ENCODE results near the gene PCDHB13. TPM values are rescaled to one million over a fixed set of nuclear protein-coding genes. Genes with fewer than 3 reads are reported as not detected.
"Not testable (repeated sequence)": the region's sequence is repeated elsewhere in the genome, so short reads cannot be mapped to it uniquely, and the experiment has no call there.

Gene PCDHB13
- total RNA-seq: 0.02 TPM in 1 of 2 replicates, not detected in the other

DNA sequence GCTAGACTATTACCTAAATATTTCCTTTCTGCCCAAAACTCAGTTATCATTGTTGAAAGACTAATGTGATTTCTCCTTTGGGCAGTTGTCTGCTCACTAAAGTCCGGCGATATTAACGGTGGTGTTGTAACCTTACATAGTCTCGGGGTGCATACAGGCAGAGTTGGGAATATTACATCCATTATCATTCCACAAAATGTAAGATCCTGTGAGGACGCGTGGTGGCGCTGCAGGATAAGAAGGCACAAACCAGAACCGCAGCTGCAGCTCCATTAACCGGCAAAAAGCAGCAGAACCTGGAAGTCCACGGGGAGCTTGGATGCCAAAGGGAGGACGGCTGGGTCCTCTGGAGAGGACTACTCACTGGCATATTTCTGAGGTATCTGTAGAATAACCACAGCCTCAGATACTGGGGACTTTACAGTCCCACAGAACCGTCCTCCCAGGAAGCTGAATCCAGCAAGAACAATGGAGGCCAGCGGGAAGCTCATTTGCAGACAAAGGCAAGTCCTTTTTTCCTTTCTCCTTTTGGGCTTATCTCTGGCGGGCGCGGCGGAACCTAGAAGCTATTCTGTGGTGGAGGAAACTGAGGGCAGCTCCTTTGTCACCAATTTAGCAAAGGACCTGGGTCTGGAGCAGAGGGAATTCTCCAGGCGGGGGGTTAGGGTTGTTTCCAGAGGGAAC is at the start of gene PCDHB13:
TSS of gene PCDHB13 (plus strand) at position 264 of the 684 bp plus-strand sequence. CDS start at position 469, 205 bp downstream.
- H3K27me3 Mint-ChIP-seq (ENCODE audit: low read depth); intact Hi-C loops (cut with micrococcal nuclease); H3K36me3 Mint-ChIP-seq (ENCODE audit: low read depth); H3K4me3 Mint-ChIP-seq (ENCODE audit: low read depth); H3K4me1 Mint-ChIP-seq (ENCODE audit: low read depth); H3K27ac Mint-ChIP-seq; DNase-seq (ENCODE audit: low spot score): not testable (repeated sequence)
- peaks cover 34% of the 10 kb centered on the region for H3K9me3 Mint-ChIP-seq

DNA sequence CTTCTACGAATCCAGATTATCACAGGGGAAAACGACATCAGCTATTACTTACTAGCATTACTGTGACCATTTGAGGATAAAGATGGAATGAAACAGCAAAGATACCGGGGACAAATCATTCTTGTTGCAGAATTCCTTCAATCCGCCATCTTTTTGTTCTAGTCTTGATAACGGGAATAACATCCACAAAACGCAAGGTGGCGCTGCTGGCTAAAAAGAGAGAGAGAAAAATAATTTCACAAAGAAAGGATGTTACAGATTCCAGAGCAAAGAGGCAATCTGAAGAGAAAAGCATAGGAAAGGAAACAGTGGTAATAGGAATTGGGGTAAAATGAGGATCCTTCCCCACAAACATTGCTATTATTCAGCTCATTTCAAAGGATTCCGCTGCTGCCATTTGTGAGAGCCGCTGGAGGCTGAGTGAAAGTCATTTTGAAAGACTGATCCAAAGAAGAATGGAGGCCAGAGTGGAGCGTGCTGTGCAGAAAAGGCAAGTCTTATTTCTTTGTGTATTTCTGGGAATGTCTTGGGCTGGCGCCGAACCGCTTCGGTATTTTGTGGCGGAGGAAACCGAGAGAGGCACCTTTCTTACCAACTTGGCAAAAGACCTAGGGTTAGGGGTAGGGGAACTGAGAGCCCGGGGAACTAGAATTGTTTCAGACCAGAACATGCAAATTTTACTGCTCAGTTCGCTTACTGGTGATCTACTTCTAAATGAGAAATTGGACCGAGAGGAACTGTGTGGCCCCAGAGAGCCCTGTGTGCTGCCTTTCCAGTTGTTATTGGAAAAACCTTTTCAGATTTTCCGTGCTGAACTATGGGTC is 41.1 kb upstream of the PCDHB13 start, which contains the start of gene PCDHB7:
TSS of gene PCDHB7 (plus strand) at position 264 of the 824 bp plus-strand sequence. CDS start at position 456, 192 bp downstream.
- H3K4me3 Mint-ChIP-seq (ENCODE audit: low read depth): no peak within 1 kb of the TSS
- no peak within 1 kb of the TSS for H3K27ac Mint-ChIP-seq
- H3K9me3 Mint-ChIP-seq: peaks cover 37% of the 10 kb centered on the region
- no peaks in the 10 kb centered on the region for H3K27me3 Mint-ChIP-seq (ENCODE audit: low read depth)
- H3K4me1 Mint-ChIP-seq (ENCODE audit: low read depth): no peaks in the 10 kb centered on the region
- H3K36me3 Mint-ChIP-seq (ENCODE audit: low read depth): no peaks in the 10 kb centered on the region
- intact Hi-C loops (cut with micrococcal nuclease): no loop called here
- DNase-seq (ENCODE audit: low spot score): no peak

DNA sequence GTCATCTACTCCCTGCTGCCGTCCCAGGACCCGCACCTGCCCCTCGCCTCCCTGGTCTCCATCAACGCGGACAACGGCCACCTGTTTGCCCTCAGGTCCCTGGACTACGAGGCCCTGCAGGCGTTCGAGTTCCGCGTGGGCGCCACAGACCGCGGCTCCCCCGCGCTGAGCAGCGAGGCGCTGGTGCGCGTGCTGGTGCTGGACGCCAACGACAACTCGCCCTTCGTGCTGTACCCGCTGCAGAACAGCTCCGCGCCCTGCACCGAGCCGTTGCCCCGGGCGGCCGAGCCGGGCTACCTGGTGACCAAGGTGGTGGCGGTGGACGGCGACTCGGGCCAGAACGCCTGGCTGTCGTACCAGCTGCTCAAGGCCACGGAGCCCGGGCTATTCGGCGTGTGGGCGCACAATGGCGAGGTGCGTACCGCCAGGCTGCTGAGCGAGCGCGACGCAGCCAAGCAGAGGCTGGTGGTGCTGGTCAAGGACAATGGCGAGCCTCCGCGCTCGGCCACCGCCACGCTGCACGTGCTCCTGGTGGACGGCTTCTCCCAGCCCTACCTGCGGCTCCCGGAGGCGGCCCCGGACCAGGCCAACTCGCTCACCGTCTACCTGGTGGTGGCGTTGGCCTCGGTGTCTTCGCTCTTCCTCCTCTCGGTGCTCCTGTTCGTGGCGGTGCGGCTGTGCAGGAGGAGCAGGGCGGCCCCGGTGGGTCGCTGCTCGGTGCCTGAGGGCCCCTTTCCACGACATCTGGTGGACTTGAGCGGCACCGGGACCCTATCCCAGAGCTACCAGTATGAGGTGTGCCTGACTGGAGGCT is 39.2 kb upstream of the PCDHB13 start:
- H3K27me3 Mint-ChIP-seq (ENCODE audit: low read depth); intact Hi-C loops (cut with micrococcal nuclease); H3K4me3 Mint-ChIP-seq (ENCODE audit: low read depth); DNase-seq (ENCODE audit: low spot score); H3K4me1 Mint-ChIP-seq (ENCODE audit: low read depth); H3K36me3 Mint-ChIP-seq (ENCODE audit: low read depth); H3K27ac Mint-ChIP-seq: not testable (repeated sequence)
- peaks cover 23% of the 10 kb centered on the region for H3K9me3 Mint-ChIP-seq

DNA sequence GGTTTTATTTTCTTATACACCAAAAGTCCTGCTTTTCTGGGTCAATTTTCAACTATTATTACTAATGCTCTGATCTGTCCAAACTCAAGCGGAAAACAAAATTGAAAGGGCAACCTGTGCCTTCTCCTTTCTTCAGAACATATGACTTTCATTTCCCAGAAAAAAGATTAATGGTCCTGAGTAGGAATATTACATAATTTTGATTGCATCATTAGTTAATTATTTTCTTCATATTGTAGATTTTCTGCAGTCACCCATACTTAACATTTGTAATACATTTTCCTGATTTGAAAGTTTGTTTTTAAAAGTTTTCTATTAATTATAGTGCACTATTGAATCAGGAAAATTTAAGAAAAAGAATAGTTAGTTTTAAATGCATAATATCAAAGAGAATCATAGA is 37.8 kb upstream of the PCDHB13 start:
- no peaks in the 10 kb centered on the region for H3K27me3 Mint-ChIP-seq (ENCODE audit: low read depth)
- DNase-seq (ENCODE audit: low spot score): no peak
- H3K27ac Mint-ChIP-seq: no peak overlapping the region
- H3K36me3 Mint-ChIP-seq (ENCODE audit: low read depth): no peaks in the 10 kb centered on the region
- intact Hi-C loops (cut with micrococcal nuclease): no loop called here
- no peaks in the 10 kb centered on the region for H3K4me1 Mint-ChIP-seq (ENCODE audit: low read depth)
- peaks cover 24% of the 10 kb centered on the region for H3K9me3 Mint-ChIP-seq
- no peak overlapping the region for H3K4me3 Mint-ChIP-seq (ENCODE audit: low read depth)

DNA sequence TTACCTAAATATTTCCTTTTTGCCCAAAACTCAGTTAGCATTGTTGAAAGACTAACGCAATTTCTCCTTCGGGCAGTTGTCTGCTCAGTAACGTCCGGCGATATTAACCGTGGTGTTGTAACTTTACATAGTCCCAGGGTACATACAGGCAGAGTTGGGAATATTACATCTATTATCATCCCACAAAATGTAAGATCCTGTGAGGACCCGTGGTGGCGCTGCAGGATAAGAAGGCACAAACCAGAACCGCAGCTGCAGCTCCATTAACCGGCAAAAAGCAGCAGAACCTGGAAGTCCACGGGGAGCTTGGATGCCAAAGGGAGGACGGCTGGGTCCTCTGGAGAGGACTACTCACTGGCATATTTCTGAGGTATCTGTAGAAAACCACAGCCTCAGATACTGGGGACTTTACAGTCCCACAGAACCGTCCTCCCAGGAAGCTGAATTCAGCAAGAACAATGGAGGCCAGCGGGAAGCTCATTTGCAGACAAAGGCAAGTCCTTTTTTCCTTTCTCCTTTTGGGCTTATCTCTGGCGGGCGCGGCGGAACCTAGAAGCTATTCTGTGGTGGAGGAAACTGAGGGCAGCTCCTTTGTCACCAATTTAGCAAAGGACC is 36.0 kb upstream of the PCDHB13 start, which contains the start of gene PCDHB8:
TSS of gene PCDHB8 (plus strand) at position 214 of the 615 bp plus-strand sequence. CDS start at position 459, 245 bp downstream.
- H3K36me3 Mint-ChIP-seq (ENCODE audit: low read depth); H3K4me3 Mint-ChIP-seq (ENCODE audit: low read depth); H3K27me3 Mint-ChIP-seq (ENCODE audit: low read depth); H3K4me1 Mint-ChIP-seq (ENCODE audit: low read depth); H3K27ac Mint-ChIP-seq; DNase-seq (ENCODE audit: low spot score); intact Hi-C loops (cut with micrococcal nuclease): not testable (repeated sequence)
- H3K9me3 Mint-ChIP-seq: peaks cover 33% of the 10 kb centered on the region

DNA sequence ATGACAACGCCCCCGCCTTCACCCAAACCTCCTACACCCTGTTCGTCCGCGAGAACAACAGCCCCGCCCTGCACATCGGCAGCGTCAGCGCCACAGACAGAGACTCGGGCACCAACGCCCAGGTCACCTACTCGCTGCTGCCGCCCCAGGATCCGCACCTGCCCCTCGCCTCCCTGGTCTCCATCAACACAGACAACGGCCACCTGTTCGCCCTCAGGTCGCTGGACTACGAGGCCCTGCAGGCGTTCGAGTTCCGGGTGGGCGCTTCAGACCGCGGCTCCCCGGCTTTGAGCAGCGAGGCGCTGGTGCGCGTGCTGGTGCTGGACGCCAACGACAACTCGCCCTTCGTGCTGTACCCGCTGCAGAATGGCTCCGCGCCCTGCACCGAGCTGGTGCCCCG is 34.3 kb upstream of the PCDHB13 start:
- peaks cover 31% of the 10 kb centered on the region for H3K9me3 Mint-ChIP-seq
- H3K27me3 Mint-ChIP-seq (ENCODE audit: low read depth); H3K4me1 Mint-ChIP-seq (ENCODE audit: low read depth); H3K4me3 Mint-ChIP-seq (ENCODE audit: low read depth); intact Hi-C loops (cut with micrococcal nuclease); H3K27ac Mint-ChIP-seq; DNase-seq (ENCODE audit: low spot score); H3K36me3 Mint-ChIP-seq (ENCODE audit: low read depth): not testable (repeated sequence)

DNA sequence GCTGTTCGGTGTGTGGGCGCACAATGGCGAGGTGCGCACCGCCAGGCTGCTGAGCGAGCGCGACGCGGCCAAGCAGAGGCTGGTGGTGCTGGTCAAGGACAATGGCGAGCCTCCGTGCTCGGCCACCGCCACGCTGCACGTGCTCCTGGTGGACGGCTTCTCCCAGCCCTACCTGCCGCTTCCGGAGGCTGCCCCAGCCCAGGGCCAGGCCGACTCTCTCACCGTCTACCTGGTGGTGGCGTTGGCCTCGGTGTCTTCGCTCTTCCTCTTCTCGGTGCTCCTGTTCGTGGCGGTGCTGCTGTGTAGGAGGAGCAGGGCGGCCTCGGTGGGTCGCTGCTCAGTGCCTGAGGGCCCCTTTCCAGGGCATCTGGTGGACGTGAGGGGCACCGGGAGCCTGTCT is 33.8 kb upstream of the PCDHB13 start:
- H3K36me3 Mint-ChIP-seq (ENCODE audit: low read depth); intact Hi-C loops (cut with micrococcal nuclease); H3K4me3 Mint-ChIP-seq (ENCODE audit: low read depth); DNase-seq (ENCODE audit: low spot score); H3K27ac Mint-ChIP-seq; H3K4me1 Mint-ChIP-seq (ENCODE audit: low read depth); H3K27me3 Mint-ChIP-seq (ENCODE audit: low read depth): not testable (repeated sequence)
- peaks cover 36% of the 10 kb centered on the region for H3K9me3 Mint-ChIP-seq

DNA sequence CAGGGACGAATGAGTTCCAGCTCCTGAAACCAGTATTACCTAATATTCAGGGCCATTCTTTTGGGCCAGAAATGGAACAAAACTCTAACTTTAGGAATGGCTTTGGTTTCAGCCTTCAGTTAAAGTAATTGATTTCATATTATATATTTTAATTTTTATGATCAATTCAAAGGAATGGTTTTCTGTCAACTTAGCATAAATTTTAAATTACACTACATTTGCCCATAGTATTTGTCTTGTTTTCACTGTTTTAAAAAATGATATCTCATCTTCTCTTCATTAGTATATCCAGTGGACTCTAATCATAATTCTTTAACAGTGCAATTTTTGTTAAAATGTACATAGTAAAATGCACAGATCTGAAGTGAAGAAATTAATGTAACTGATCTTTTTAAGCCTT is 33.4 kb upstream of the PCDHB13 start:
- no peaks in the 10 kb centered on the region for H3K36me3 Mint-ChIP-seq (ENCODE audit: low read depth)
- H3K4me1 Mint-ChIP-seq (ENCODE audit: low read depth): no peaks in the 10 kb centered on the region
- intact Hi-C loops (cut with micrococcal nuclease): no loop called here
- no peak overlapping the region for H3K4me3 Mint-ChIP-seq (ENCODE audit: low read depth)
- H3K27ac Mint-ChIP-seq: no peak overlapping the region
- DNase-seq (ENCODE audit: low spot score): no peak
- H3K9me3 Mint-ChIP-seq: peaks cover 40% of the 10 kb centered on the region
- no peaks in the 10 kb centered on the region for H3K27me3 Mint-ChIP-seq (ENCODE audit: low read depth)

DNA sequence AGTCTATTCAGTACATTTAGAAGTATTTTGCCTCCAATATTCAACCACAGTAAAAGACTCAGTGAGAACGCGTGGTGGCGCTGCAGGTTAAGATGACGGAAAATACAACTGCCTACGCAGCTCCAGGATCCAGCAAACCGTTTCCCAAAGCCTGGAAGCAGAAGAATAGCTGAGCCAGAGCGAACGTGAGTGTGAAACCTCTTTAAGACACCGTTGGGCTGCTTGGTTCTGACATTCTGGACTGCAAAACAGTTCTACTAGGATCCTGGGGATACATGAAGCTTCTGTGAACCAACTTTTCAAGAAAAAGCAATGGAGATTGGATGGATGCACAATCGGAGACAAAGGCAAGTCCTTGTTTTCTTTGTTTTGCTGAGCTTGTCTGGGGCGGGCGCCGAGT is 31.5 kb upstream of the PCDHB13 start, which contains the start of gene PCDHB16:
TSS of gene PCDHB16 (plus strand) at position 140 of the 400 bp plus-strand sequence. CDS start at position 313, 173 bp downstream.
- intact Hi-C loops (cut with micrococcal nuclease): no loop called here
- no peak for DNase-seq (ENCODE audit: low spot score)
- Mint-ChIP-seq H3K27ac (no peak within 1 kb of the TSS), H3K4me1 (ENCODE audit: low read depth) (peaks cover 2% of the 10 kb centered on the region), H3K27me3 (ENCODE audit: low read depth) (no peaks in the 10 kb centered on the region), H3K9me3 (peaks cover 41% of the 10 kb centered on the region), H3K4me3 (ENCODE audit: low read depth) (no peak within 1 kb of the TSS), H3K36me3 (ENCODE audit: low read depth) (no peaks in the 10 kb centered on the region)

DNA sequence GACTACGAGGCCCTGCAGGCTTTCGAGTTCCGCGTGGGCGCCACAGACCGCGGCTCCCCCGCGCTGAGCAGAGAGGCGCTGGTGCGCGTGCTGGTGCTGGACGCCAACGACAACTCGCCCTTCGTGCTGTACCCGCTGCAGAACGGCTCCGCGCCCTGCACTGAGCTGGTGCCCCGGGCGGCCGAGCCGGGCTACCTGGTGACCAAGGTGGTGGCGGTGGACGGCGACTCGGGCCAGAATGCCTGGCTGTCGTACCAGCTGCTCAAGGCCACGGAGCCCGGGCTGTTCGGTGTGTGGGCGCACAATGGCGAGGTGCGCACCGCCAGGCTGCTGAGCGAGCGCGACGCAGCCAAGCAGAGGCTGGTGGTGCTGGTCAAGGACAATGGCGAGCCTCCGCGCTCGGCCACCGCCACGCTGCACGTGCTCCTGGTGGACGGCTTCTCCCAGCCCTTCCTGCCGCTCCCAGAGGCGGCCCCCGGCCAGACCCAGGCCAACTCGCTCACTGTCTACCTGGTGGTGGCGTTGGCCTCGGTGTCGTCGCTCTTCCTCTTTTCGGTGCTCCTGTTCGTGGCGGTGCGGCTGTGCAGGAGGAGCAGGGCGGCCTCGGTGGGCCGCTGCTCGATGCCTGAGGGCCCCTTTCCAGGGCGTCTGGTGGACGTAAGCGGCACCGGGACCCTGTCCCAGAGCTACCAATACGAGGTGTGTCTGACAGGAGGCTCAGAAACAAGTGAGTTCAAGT is 29.4 kb upstream of the PCDHB13 start:
- DNase-seq (ENCODE audit: low spot score); H3K4me1 Mint-ChIP-seq (ENCODE audit: low read depth); H3K27me3 Mint-ChIP-seq (ENCODE audit: low read depth); intact Hi-C loops (cut with micrococcal nuclease); H3K36me3 Mint-ChIP-seq (ENCODE audit: low read depth); H3K4me3 Mint-ChIP-seq (ENCODE audit: low read depth); H3K27ac Mint-ChIP-seq: not testable (repeated sequence)
- H3K9me3 Mint-ChIP-seq: peaks cover 54% of the 10 kb centered on the region

DNA sequence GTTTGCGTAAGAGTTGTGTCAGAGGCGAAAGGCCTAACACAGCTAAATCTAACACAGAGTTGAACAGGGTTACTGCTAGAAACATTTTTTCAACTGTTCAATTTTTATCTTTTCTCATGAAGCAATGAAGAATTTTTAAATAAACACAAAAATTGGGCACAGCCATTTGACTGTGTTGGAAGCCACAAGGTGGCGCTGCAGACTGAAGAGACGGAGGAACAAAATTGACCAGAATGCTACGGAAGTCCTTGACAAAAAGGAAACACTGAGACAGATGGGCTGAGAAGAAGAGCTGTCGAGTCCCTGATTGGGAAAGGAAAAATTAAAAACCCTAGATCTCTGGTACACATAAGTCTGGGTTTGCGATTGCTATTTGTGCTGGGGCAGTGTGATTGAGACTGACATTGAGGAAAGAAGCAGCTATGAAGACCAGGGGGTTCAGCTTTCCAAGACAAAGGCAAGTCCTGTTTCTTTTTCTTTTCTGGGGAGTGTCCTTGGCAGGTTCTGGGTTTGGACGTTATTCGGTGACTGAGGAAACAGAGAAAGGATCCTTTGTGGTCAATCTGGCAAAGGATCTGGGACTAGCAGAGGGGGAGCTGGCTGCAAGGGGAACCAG is 26.7 kb upstream of the PCDHB13 start, which contains the start of gene PCDHB9:
TSS of gene PCDHB9 (plus strand) at position 265 of the 616 bp plus-strand sequence. CDS start at position 423, 158 bp downstream.
- Mint-ChIP-seq H3K27ac (no peak within 1 kb of the TSS), H3K36me3 (ENCODE audit: low read depth) (peaks cover 3% of the 10 kb centered on the region), H3K27me3 (ENCODE audit: low read depth) (peaks cover 2% of the 10 kb centered on the region), H3K9me3 (peaks cover 48% of the 10 kb centered on the region), H3K4me1 (ENCODE audit: low read depth) (peaks cover 2% of the 10 kb centered on the region), H3K4me3 (ENCODE audit: low read depth) (peak within 1 kb of the TSS; percentile 18)
- no peak for DNase-seq (ENCODE audit: low spot score)
- intact Hi-C loops (cut with micrococcal nuclease): loop anchor here (5.0 kb wide), 1 partner anchor 155 kb away; the partner anchor contains the start of gene PCDHGA3

Data from activated T-helper 2 cell treated with anti-CD3 and anti-CD28 coated beads, Interferon-gamma antibody, Interleukin-2, Interleukin-4, amounts not matched to agents 10 μg/mL and 5 μg/mL and 100 μg/mL, durations not matched to agents 14 hours and 24 hours and 36 hours (primary cell).